Activated CD8-positive, alpha-beta memory T cell treated with anti-CD3 and anti-CD28 coated beads for 36 hours (primary cell): ENCODE measurements around the gene DENND4B. TPM values are rescaled to one million over a fixed set of nuclear protein-coding genes. Genes with fewer than 3 reads are reported as not detected.
"Not testable (repeated sequence)": the region's sequence is repeated elsewhere in the genome, so short reads cannot be mapped to it uniquely, and the experiment has no call there.

Experiments
- CTCF ChIA-PET: fragments of 350-600 bp; sonication (Branson Sonifier 250); formaldehyde crosslinking; loops from one replicate; lab custom pipeline; 2021; ENCODE audit warnings: antibody characterized with exemption; lab: Charles Lee
- POLR2A ChIA-PET: fragments of 350-600 bp; sonication (Branson Sonifier 250); formaldehyde crosslinking; loops from one replicate; lab custom pipeline; 2021; ENCODE audit warnings: antibody characterized with exemption; lab: Charles Lee
- total RNA-seq, 2 experiments: library from RNA; stranded (reverse); gene quantifications; one replicate each; pipeline ENCODE4 v1.2.3, GENCODE V29; 2021

DENND4B gene
- total RNA-seq, 2 experiments from 2014 or later: 106 to 108 TPM

DNA sequence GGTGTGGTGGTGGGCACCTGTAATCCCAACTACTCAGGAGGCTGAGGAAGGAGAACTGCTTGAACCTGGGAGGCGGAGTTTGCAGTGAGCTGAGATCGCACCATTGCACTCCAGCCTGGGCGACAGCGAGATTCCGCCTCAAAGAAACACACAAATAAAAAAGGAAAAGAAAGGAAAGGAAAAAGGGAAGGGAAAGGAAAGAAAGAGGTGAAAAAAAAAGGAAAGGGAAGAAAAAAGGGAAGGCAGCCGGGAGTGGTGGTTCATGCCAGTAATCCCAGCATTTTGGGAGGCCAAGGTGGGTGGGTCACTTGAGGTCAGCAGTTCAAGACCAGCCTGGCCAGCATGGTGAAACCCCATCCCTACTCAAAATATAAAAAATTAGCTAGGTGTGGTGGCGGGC lies 55.5 kb downstream of the DENND4B start:
- POLR2A ChIA-PET, CTCF ChIA-PET: not testable (repeated sequence)

DNA sequence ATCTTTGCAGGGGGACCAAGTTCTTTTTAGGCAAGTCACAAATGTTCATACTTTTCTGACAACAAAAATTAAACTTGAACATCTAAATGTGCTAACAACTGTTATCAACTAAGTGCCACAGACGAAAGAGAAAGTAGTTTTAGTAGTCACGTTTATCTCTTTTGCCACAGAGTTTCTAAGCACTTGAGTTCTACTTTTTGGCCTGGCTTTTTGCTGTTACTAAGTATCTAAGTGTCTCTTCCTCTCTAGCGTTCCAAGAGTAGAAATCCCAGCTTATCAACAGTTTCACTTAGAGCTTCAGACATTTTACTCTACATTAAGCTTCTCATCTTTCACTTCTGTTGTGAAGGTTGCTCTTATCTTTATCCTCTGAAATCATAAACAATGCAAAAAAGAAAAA lies 58.0 kb downstream of the DENND4B start:
- ChIA-PET POLR2A (no interaction called here), CTCF (no interaction called here)

DNA sequence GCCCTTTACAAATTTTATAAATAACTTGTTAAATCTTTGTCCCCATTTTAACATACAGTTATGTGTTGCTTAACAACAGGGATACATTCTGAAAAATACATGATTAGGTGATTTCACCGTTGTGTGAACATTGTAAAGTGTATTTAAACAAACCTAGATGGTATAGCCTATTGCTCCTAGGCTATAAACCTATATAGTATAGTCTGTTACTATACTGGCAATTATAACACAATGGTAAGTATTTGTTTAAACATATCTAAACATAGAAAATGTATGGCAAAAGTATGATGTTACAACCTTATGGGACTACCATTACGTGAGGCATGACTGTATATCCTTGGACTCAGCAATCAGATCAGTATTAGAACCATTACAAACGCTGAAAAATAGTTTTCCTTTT lies 60.4 kb downstream of the DENND4B start:
- ChIA-PET CTCF (no interaction called here), POLR2A (no interaction called here)

DNA sequence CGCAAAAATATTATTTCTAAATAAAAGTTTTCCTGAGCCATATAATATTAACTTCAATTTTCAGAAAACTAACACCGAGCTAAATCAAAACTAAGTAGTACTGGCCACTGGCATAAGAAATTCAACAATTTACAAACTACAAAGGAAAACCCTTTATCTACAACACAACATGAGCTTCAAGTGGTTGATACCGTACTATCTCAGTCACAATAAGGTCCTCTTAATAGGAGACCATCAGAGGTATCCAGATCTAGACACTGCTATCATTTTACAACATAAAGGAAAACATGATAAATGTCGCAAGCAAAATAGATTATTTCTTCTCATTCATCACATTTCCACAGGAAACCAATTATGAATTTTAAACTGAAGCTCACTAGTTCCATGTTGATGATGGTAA lies 63.3 kb downstream of the DENND4B start:
- POLR2A ChIA-PET: no interaction called here

DNA sequence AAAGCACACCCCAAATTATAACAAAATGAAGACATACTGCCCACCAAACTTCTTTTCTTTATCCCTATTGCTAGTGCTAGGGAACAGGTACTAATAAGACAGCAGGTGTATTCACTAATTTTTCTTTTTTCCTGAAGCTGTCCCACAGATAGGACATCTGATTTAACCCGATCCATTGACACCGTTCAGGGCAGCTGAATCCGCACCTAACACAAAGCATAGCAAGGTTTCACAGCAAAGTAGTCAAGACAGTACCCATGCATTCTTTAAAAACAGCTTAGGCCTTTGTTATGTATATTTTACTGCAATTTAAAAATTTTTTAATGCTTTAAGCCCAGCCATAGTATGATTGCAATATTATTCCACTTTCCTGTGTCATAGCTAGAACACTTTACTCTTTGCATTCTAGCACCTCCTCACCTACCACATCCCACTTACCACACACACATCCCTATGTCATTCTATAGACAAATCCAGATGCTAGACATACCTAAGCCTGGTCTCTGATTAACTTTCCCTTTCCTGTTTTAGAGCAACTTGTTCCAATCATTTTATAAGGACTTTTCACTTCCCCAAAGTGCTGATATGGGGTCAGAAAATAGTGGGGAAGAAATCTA lies 64.1 kb downstream of the DENND4B start:
- ChIA-PET POLR2A (no interaction called here), CTCF (no interaction called here)

More for the DNA sequence above, 63.3 kb downstream of the DENND4B start:
- CTCF ChIA-PET: no interaction called here

DNA sequence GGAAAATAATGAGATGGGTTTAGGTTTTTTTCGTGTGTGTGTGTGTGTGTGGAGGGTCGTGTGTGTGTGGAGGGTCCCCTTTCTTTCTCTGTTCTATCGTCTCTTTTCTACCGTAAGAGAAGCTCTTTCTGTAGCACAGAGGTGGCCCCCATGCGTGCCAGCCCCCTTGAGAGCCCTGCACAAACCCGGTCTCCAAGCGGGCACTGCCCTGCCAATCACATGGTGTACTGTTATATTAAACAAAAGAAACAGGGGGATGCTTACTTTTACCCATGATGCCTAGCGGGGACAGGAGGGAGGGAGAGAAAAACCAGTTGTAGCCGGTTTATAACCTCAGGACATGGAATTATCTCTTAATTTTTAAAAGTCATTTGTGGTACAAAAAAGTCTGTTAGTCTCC lies 64.8 kb downstream of the DENND4B start:
- ChIA-PET POLR2A (no interaction called here), CTCF (no interaction called here)

DNA sequence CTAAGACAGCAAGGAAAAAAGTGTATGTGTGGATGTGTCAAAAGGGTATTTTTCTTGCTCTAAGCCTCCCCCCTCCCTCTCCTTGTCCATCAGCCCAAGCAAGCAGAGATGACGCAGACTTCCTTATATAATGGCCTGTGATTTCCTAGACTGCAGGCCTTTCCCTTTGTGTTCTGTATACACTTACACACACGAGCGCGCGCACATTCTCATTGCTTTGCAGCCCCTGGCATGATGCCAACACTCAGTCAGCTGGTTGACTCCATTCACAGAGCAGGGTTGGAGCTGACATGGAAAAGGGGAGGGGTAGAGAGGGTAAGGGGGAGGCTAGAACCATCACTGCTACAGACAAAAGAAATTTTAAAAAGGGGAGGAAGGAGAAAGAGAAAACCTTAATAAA lies 65.6 kb downstream of the DENND4B start:
- ChIA-PET POLR2A (no interaction called here), CTCF (no interaction called here)

DNA sequence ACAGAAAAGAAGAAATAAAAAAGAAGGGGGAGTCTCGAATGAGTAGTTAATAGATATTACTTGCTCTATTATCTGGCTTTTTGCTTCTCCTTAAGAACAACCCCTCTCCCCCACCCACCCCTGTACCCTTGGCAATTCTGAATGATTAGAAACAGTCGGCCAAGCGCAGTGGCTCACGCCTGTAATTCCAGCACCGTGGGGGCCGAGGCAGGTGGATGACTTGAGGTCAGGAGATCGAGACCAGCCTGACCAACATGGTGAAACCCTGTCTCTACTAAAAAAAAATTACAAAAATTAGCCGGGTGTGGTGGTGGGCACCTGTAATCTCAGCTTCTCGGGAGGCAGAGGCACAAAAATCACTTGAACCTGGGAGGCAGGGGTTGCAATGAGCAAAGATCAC lies 66.5 kb downstream of the DENND4B start:
- POLR2A ChIA-PET: no interaction called here
- CTCF ChIA-PET: no interaction called here

Other genes starting within 250 kb of the DENND4B start
- 10 to 100 TPM; 54.9 to 55.3 TPM for gene INTS3, start 218.7 kb downstream of the DENND4B start, total RNA-seq
- 10 to 100 TPM; 11.2 to 12.1 TPM for gene SLC27A3, start 171.3 kb downstream of the DENND4B start, total RNA-seq
- gene GATAD2B, start 23.7 kb downstream of the DENND4B start, total RNA-seq: 10 to 100 TPM; 53.6 to 57.5 TPM
- 10 to 100 TPM; 56.8 to 66.9 TPM for gene CRTC2, start 11.9 kb upstream of the DENND4B start, total RNA-seq
- 10 to 100 TPM; 82.4 to 84.8 TPM for gene SLC39A1, start 16.8 kb upstream of the DENND4B start, total RNA-seq
- gene CREB3L4, start 21.2 kb upstream of the DENND4B start, total RNA-seq: 1 to 10 TPM; 7.3 to 8.2 TPM
- 100 to 1,000 TPM; 238 to 239 TPM for gene JTB, start 31.0 kb upstream of the DENND4B start, total RNA-seq
- gene RAB13, start 39.6 kb upstream of the DENND4B start, total RNA-seq: 10 to 100 TPM; 15.5 to 16.6 TPM
- gene RPS27, start 44.0 kb upstream of the DENND4B start, total RNA-seq: 1,000 to 10,000 TPM; 1,492 to 1,580 TPM
- gene NUP210L, start 208.4 kb upstream of the DENND4B start, total RNA-seq: under 1 TPM in 1 of 2 experiments, not detected in 1; 0.04 TPM
- 100 to 1,000 TPM; 796 to 807 TPM for gene TPM3, start 245.4 kb upstream of the DENND4B start, total RNA-seq